B cell (primary cell): ENCODE data around the gene AK9. TPM values are rescaled to one million over a fixed set of nuclear protein-coding genes. Genes with fewer than 3 reads are reported as not detected.

Experiments
- ATAC-seq: fragments of 200-7000 bp; cut with Tn5 transposase; one replicate; pipeline ENCODE4 v1.10.0; 2021; ENCODE audit warnings: low read depth, mild to moderate bottlenecking, moderate number of reproducible peaks, moderate library complexity
- CTCF ChIA-PET: fragments of 350-600 bp; sonication (Branson Sonifier 250); formaldehyde crosslinking; loops from one replicate; lab custom pipeline; 2021; ENCODE audit warnings: antibody characterized with exemption, inconsistent platforms; lab: Charles Lee
- POLR2A ChIA-PET: fragments of 350-600 bp; sonication (Branson Sonifier 250); formaldehyde crosslinking; loops from one replicate; lab custom pipeline; 2021; ENCODE audit warnings: antibody characterized with exemption; lab: Charles Lee
- DNase-seq: peaks from one replicate; pipeline ENCODE4 v3.0.0; 2013
- H2AFZ ChIP-seq: 2 replicates; pipeline ENCODE4 v1.6.1; 2012; ENCODE audit warnings: mild to moderate bottlenecking, low read depth, low read length; ENCODE audit not compliant: insufficient read depth, poor library complexity, severe bottlenecking
- H3K27ac ChIP-seq, 2 donors: 1 replicate in 1 of 2; 2 replicates in 1 of 2; pipeline ENCODE4 v1.5.1; 2012 to 2013; ENCODE audit warnings: low read length in 2 of 2, mild to moderate bottlenecking in 2 of 2, moderate library complexity in 1 of 2
- H3K27me3 ChIP-seq, 4 experiments: fragments of 200-600 bp in 1 of 4; sonication (generic) in 1 of 4; replicated peaks in 1 of 4; 1 replicate in 2 of 4; 2 replicates in 2 of 4; pipeline versions ENCODE4 v1.6.1 to v1.7.0; 2013 to 2016; ENCODE audit warnings: low read length in 3 of 4, mild to moderate bottlenecking in 2 of 4, mixed read lengths in 1 of 4, moderate library complexity in 1 of 4; ENCODE audit not compliant: insufficient read depth in 4 of 4, control insufficient read depth in 3 of 4; ENCODE audit errors: control extremely low read depth in 1 of 4
- H3K36me3 ChIP-seq, 2 experiments: replicated peaks in 1 of 2; 1 replicate in 1 of 2; 2 replicates in 1 of 2; pipeline versions ENCODE4 v1.6.1 to v1.7.1; 2013; ENCODE audit warnings: low read length in 1 of 2; ENCODE audit not compliant: insufficient read depth in 2 of 2, control insufficient read depth in 1 of 2; ENCODE audit errors: control extremely low read depth in 1 of 2, extremely low read depth in 1 of 2
- H3K4me1 ChIP-seq, 2 donors: fragments of 200-600 bp in 1 of 2; sonication (generic) in 1 of 2; 1 replicate in 1 of 2; 2 replicates in 1 of 2; pipeline versions ENCODE4 v1.5.1 to v1.6.1; 2013 to 2017; ENCODE audit warnings: low read length in 2 of 2; ENCODE audit not compliant: control insufficient read depth in 2 of 2, insufficient read depth in 2 of 2
- H3K4me2 ChIP-seq: replicated peaks from 2 replicates; pipeline ENCODE3; 2012; ENCODE audit warnings: mild to moderate bottlenecking, low read depth, low read length; ENCODE audit not compliant: poor library complexity, severe bottlenecking
- H3K4me3 ChIP-seq, 5 experiments: fragments of 200-600 bp in 1 of 5; sonication (generic) in 1 of 5; 1 replicate in 3 of 5; 2 replicates in 2 of 5; pipeline versions ENCODE4 v1.5.1 to v1.7.0; 2011 to 2016; ENCODE audit warnings: low read length in 4 of 5, mild to moderate bottlenecking in 4 of 5, low read depth in 2 of 5, control low read depth in 1 of 5, moderate library complexity in 1 of 5; ENCODE audit not compliant: insufficient read depth in 1 of 5; ENCODE audit errors: control extremely low read depth in 1 of 5, extremely low read depth in 1 of 5
- H3K79me2 ChIP-seq: fragments of 200-600 bp; sonication (generic); one replicate; pipeline ENCODE4 v1.6.0; 2016; ENCODE audit warnings: low read length; ENCODE audit not compliant: control insufficient read depth, insufficient read depth
- H3K9ac ChIP-seq: fragments of 200-600 bp; sonication (generic); 2 replicates; pipeline ENCODE4 v1.6.1; 2017; ENCODE audit warnings: mild to moderate bottlenecking, low read length, moderate library complexity
- H3K9me3 ChIP-seq, 3 donors: one replicate each; pipeline versions ENCODE4 v1.6.1 to v1.7.1; 2013; ENCODE audit warnings: low read length in 2 of 3; ENCODE audit not compliant: control insufficient read depth in 2 of 3, insufficient read depth in 1 of 3; ENCODE audit errors: control extremely low read depth in 1 of 3
- H4K20me1 ChIP-seq: 2 replicates; pipeline ENCODE4 v1.6.0; 2012; ENCODE audit warnings: mild to moderate bottlenecking, low read length; ENCODE audit not compliant: insufficient read depth, control insufficient read depth, poor library complexity, severe bottlenecking
- H3K27ac Mint-ChIP-seq: one replicate; pipeline ENCODE4 v1.8.0; 2021; ENCODE audit warnings: mixed read lengths
- H3K27me3 Mint-ChIP-seq: one replicate; pipeline ENCODE4 v1.8.0; 2021; ENCODE audit warnings: mixed read lengths
- H3K4me1 Mint-ChIP-seq: one replicate; pipeline ENCODE4 v1.8.0; 2021; ENCODE audit warnings: mixed read lengths
- H3K4me3 Mint-ChIP-seq: one replicate; pipeline ENCODE4 v1.8.0; 2021; ENCODE audit warnings: mixed read lengths
- H3K9me3 Mint-ChIP-seq: one replicate; pipeline ENCODE4 v1.8.0; 2022; ENCODE audit warnings: mixed read lengths; ENCODE audit not compliant: insufficient read depth
- CTCF ChIP-seq: fragments of 200-600 bp; IDR thresholded peaks from one replicate; pipeline ENCODE4 v1.8.0; 2022; ENCODE audit warnings: antibody characterized with exemption, mild to moderate bottlenecking
- EZH2 ChIP-seq: IDR thresholded peaks from 2 replicates; pipeline ENCODE4 v1.6.1; 2012; ENCODE audit warnings: borderline replicate concordance, low read depth, mild to moderate bottlenecking, moderate library complexity, low read length; ENCODE audit not compliant: insufficient read depth, poor library complexity, severe bottlenecking
- WGBS: methylation state at CpG from one replicate; pipeline ENCODE4 v1.1.5; 2013; ENCODE audit warnings: missing lambda C conversion rate; ENCODE audit not compliant: insufficient coverage; 5-methylcytosine and 5-hydroxymethylcytosine counted together
- intact Hi-C: fragments of 100-400 bp; cut with micrococcal nuclease; formaldehyde crosslinking; loops from one replicate; pipeline ENCODE4 v1.10.0; 2022
- polyA plus RNA-seq: library from polyadenylated mRNA; depleted of rRNA; stranded (reverse); fragments of >200 nt; gene quantifications from 2 replicates; pipeline ENCODE4 v1.2.3, GENCODE V29; 2012
- total RNA-seq, 2 donors: library from RNA; stranded (reverse); fragments of 120-200 nt in 1 of 2; gene quantifications; 1 replicate in 1 of 2; 2 replicates in 1 of 2; pipeline versions ENCODE4 v1.2.3 to v1.2.4, GENCODE V29; 2013 to 2022

AK9 gene
- total and polyA plus RNA-seq, 2 donors (not counting 1 experiment from before 2014, with no cell fraction given) = 6.4 to 26.5 TPM

GRCh38 chr6:109478222-109478805 is 212.7 kb downstream of the AK9 start:
- Histone ChIP-seq H3K4me3 (peak overlapping the region; percentile 4 to 92 (median 47)), H3K9me3 (no peaks in the 10 kb centered on the region), H3K27ac (peak overlapping the region; percentile 37 to 81), H2AFZ (no peak overlapping the region), H3K9ac (peak overlapping the region; percentile 68), H4K20me1 (peaks cover 8% of the 10 kb centered on the region), H3K27me3 (no peaks in the 10 kb centered on the region), H3K79me2 (peaks cover 84% of the 10 kb centered on the region), H3K4me2 (peak overlapping the region; percentile 91), H3K36me3 (peaks cover 6 to 58% of the 10 kb centered on the region in 2 experiments), H3K4me1 (peaks cover 52 to 62% of the 10 kb centered on the region in 2 donors)
- ATAC-seq (no peak), DNase-seq (no peak)
- Mint-ChIP-seq H3K4me3 (peak overlapping the region; percentile 86), H3K4me1 (peaks cover 74% of the 10 kb centered on the region), H3K27me3 (no peaks in the 10 kb centered on the region), H3K27ac (peak overlapping the region; percentile 84), H3K9me3 (no peaks in the 10 kb centered on the region)
- CTCF ChIA-PET = interaction anchor here (2.4 to 5.5 kb wide), 2 partner anchors 20 to 37 kb away, joined by 12 to 42 read pairs; partner anchors contain the start of genes MICAL1, PPIL6 and SMPD2
- POLR2A ChIA-PET = interaction anchor here (0.8 to 1.0 kb wide), 2 partner anchors 18 to 19 kb away, joined by 3 to 5 read pairs; no protein-coding TSS in a partner anchor
- intact Hi-C loops = no loop called here
- no peak for TF ChIP-seq CTCF
- no peak for TF ChIP-seq EZH2
- WGBS = no CpG with 5 or more reads among the region's 9 CpGs

GRCh38 chr6:109477725-109478124 is 213.3 kb downstream of the AK9 start:
- no peaks in the 10 kb centered on the region for H3K27me3 Mint-ChIP-seq
- H4K20me1 ChIP-seq = peaks cover 12% of the 10 kb centered on the region
- H3K9me3 ChIP-seq = no peaks in the 10 kb centered on the region
- peaks cover 6 to 64% of the 10 kb centered on the region in 2 experiments for H3K36me3 ChIP-seq
- H3K9me3 Mint-ChIP-seq = no peaks in the 10 kb centered on the region
- peak overlapping the region in 3 of 5 experiments; percentile 12 to 47 (median 34) for H3K4me3 ChIP-seq
- no CpG with 5 or more reads among the region's 2 CpGs for WGBS
- H3K79me2 ChIP-seq = peaks cover 86% of the 10 kb centered on the region
- H3K9ac ChIP-seq = peak overlapping the region; percentile 68
- TF ChIP-seq EZH2 (no peak), CTCF (no peak)
- peak overlapping the region; percentile 86 for H3K4me3 Mint-ChIP-seq
- DNase-seq (no peak), ATAC-seq (no peak)
- H2AFZ ChIP-seq = no peak overlapping the region
- ChIA-PET POLR2A (no interaction called here), CTCF (interaction anchor here (1.1 to 5.5 kb wide), 3 partner anchors 19 to 36 kb away, joined by 3 to 42 read pairs (median 12); partner anchors contain the start of genes MICAL1, PPIL6 and SMPD2)
- H3K27ac Mint-ChIP-seq = peak overlapping the region; percentile 84
- H3K27ac ChIP-seq = peak overlapping the region in 1 of 2 donors; percentile 81
- H3K4me2 ChIP-seq = peak overlapping the region; percentile 91
- intact Hi-C loops = no loop called here
- no peaks in the 10 kb centered on the region for H3K27me3 ChIP-seq
- peaks cover 58 to 68% of the 10 kb centered on the region in 2 donors for H3K4me1 ChIP-seq
- H3K4me1 Mint-ChIP-seq = peaks cover 80% of the 10 kb centered on the region
